PC-3 (cell line): ENCODE measurements around the gene HMCN2. TPM values are rescaled to one million over a fixed set of nuclear protein-coding genes. Genes with fewer than 3 reads are reported as not detected.

Experiments
- ATAC-seq: fragments of 200-7000 bp; cut with Tn5 transposase; 2 replicates; pipeline ENCODE4 v1.9.1; 2020; ENCODE audit warnings: mild to moderate bottlenecking, moderate library complexity
- BruUV-seq: library from RNA; stranded (reverse); fragments of 400-500 nt; replicated peaks from 2 replicates; lab custom pipeline; 2021; lab: Mats Ljungman, UMichigan
- CTCF ChIA-PET: fragments of 300-600 bp; sonication (Branson Sonifier 250); formaldehyde crosslinking; loops from one replicate; lab custom pipeline; 2022; ENCODE audit warnings: antibody characterized with exemption; lab: Charles Lee
- POLR2A ChIA-PET: fragments of 300-600 bp; sonication (Branson Sonifier 250); formaldehyde crosslinking; loops from one replicate; lab custom pipeline; 2022; ENCODE audit warnings: antibody characterized with exemption; ENCODE audit not compliant: unreplicated experiment; lab: Charles Lee
- DNase-seq: peaks from one replicate; pipeline ENCODE4 v3.0.0-alpha.2; 2015
- H2AFZ ChIP-seq: fragments of 300-600 bp; sonication (generic); 2 replicates; pipeline ENCODE4 v1.6.0; 2016; ENCODE audit warnings: antibody characterized with exemption, low read length
- H3F3A ChIP-seq: fragments of 300-600 bp; sonication (generic); one replicate; pipeline ENCODE4 v1.6.0; 2017; ENCODE audit warnings: antibody characterized with exemption, low read length, control low read depth, mild to moderate bottlenecking; ENCODE audit not compliant: unreplicated experiment
- H3K27ac ChIP-seq: fragments of 300-600 bp; sonication (generic); 2 replicates; pipeline ENCODE4 v1.5.1; 2016; ENCODE audit warnings: mild to moderate bottlenecking, low read length
- H3K27me3 ChIP-seq: fragments of 300-600 bp; sonication (generic); 2 replicates; pipeline ENCODE4 v1.6.1; 2016; ENCODE audit warnings: low read length, mixed read lengths
- H3K36me3 ChIP-seq: fragments of 300-600 bp; sonication (generic); 2 replicates; pipeline ENCODE4 v1.6.1; 2016; ENCODE audit warnings: low read depth, mixed run types, low read length, mixed read lengths
- H3K4me1 ChIP-seq: fragments of 300-600 bp; sonication (generic); 2 replicates; pipeline ENCODE4 v1.5.1; 2016; ENCODE audit warnings: low read length; ENCODE audit not compliant: insufficient read depth
- H3K4me2 ChIP-seq: fragments of 300-600 bp; sonication (generic); 2 replicates; pipeline ENCODE4 v1.6.0; 2016; ENCODE audit warnings: low read length
- H3K4me3 ChIP-seq: fragments of 300-600 bp; sonication (generic); 2 replicates; pipeline ENCODE4 v1.5.1; 2016; ENCODE audit warnings: mild to moderate bottlenecking, low read length, mixed read lengths
- H3K79me2 ChIP-seq: fragments of 300-600 bp; sonication (generic); 2 replicates; pipeline ENCODE4 v1.6.1; 2017; ENCODE audit warnings: low read length, mixed read lengths
- H3K9ac ChIP-seq: fragments of 300-600 bp; sonication (generic); 2 replicates; pipeline ENCODE4 v1.6.0; 2016; ENCODE audit warnings: mild to moderate bottlenecking, low read length
- H3K9me2 ChIP-seq: fragments of 300-600 bp; sonication (generic); replicated peaks from 2 replicates; pipeline ENCODE4 v1.6.1; 2016; ENCODE audit warnings: mixed run types, low read length, mixed read lengths
- H3K9me3 ChIP-seq: fragments of 300-600 bp; sonication (generic); 2 replicates; pipeline ENCODE4 v1.6.1; 2016; ENCODE audit warnings: low read length, mixed read lengths
- H4K20me1 ChIP-seq: fragments of 300-600 bp; sonication (generic); 2 replicates; pipeline ENCODE4 v1.6.1; 2016; ENCODE audit warnings: low read length, mixed read lengths
- CTCF ChIP-seq: fragments of 300-600 bp; sonication (generic); conservative IDR thresholded peaks from 2 replicates; pipeline ENCODE4 v1.5.1; 2017; ENCODE audit warnings: antibody characterized with exemption, low read depth, mild to moderate bottlenecking, low read length
- EZH2 ChIP-seq: fragments of 300-600 bp; sonication (generic); IDR thresholded peaks from one replicate; pipeline ENCODE4 v1.6.1; 2017; ENCODE audit warnings: antibody characterized with exemption, mild to moderate bottlenecking, low read length; ENCODE audit not compliant: unreplicated experiment
- EZH2phosphoT487 ChIP-seq: fragments of 300-600 bp; sonication (generic); IDR thresholded peaks from 2 replicates; pipeline ENCODE4 v1.6.1; 2018; ENCODE audit warnings: mild to moderate bottlenecking, antibody characterized with exemption, low read length, borderline replicate concordance
- intact Hi-C: fragments of 100-400 bp; cut with micrococcal nuclease; formaldehyde crosslinking; loops from 2 replicates; pipeline ENCODE4 v1.9.0; 2023
- total RNA-seq: library from RNA; depleted of rRNA; stranded (reverse); fragments of >200 nt; gene quantifications from 2 replicates; pipeline ENCODE4 v1.2.3, GENCODE V29; 2014

HMCN2 gene
- total RNA-seq, 1 experiment from 2014 or later, result 0.11 TPM

GRCh38 chr9:130319944-130320712, 54.6 kb downstream of the HMCN2 start:
- H4K20me1 ChIP-seq, result no peaks in the 10 kb centered on the region
- POLR2A ChIA-PET, result no interaction called here
- no peak overlapping the region for H3K4me3 ChIP-seq
- CTCF ChIA-PET, result no interaction called here
- no peaks in the 10 kb centered on the region for H3K9me3 ChIP-seq
- DNase-seq, result no peak
- no peaks in the 10 kb centered on the region for H3K4me1 ChIP-seq
- no peak overlapping the region for H3K4me2 ChIP-seq
- no peak for TF ChIP-seq CTCF
- peaks cover 32% of the 10 kb centered on the region for H3K27me3 ChIP-seq
- no peaks in the 10 kb centered on the region for H3K9me2 ChIP-seq
- H3K79me2 ChIP-seq, result no peaks in the 10 kb centered on the region
- BruUV-seq, result no TSS peak
- no peaks in the 10 kb centered on the region for H3F3A ChIP-seq
- intact Hi-C loops, result no loop called here
- H3K27ac ChIP-seq, result no peak overlapping the region
- H3K36me3 ChIP-seq, result no peaks in the 10 kb centered on the region
- H3K9ac ChIP-seq, result no peak overlapping the region
- ATAC-seq, result no peak
- no peak overlapping the region for H2AFZ ChIP-seq

- intact Hi-C loops, result no loop called here
- peak; percentile 37 for TF ChIP-seq CTCF
- no peak for TF ChIP-seq EZH2phosphoT487
Observed at GRCh38 chr9:130320723-130321481, 55.3 kb downstream of the HMCN2 start.

GRCh38 chr9:130321539-130321938, 56.0 kb downstream of the HMCN2 start:
- Histone ChIP-seq H3K27ac (no peak overlapping the region), H3K79me2 (no peaks in the 10 kb centered on the region), H3K4me1 (no peaks in the 10 kb centered on the region), H3K4me2 (no peak overlapping the region), H3K4me3 (no peak overlapping the region), H2AFZ (no peak overlapping the region), H3K9ac (no peak overlapping the region), H3K27me3 (peaks cover 32% of the 10 kb centered on the region), H3K9me3 (no peaks in the 10 kb centered on the region), H4K20me1 (no peaks in the 10 kb centered on the region), H3F3A (no peaks in the 10 kb centered on the region), H3K9me2 (no peaks in the 10 kb centered on the region), H3K36me3 (no peaks in the 10 kb centered on the region)
- no peak for DNase-seq
- CTCF ChIA-PET, result no interaction called here
- no peak for ATAC-seq
- TF ChIP-seq CTCF (no peak), EZH2 (no peak), EZH2phosphoT487 (no peak)
- POLR2A ChIA-PET, result no interaction called here
- intact Hi-C loops, result no loop called here
- no TSS peak for BruUV-seq

More at GRCh38 chr9:130320723-130321481, 55.3 kb downstream of the HMCN2 start:
- ATAC-seq, result peak; percentile 51
- no peak overlapping the region for H3K9ac ChIP-seq
- H3K4me3 ChIP-seq, result no peak overlapping the region
- no peaks in the 10 kb centered on the region for H3K9me2 ChIP-seq
- H3K4me1 ChIP-seq, result no peaks in the 10 kb centered on the region
- no peak overlapping the region for H2AFZ ChIP-seq
- CTCF ChIA-PET, result no interaction called here
- POLR2A ChIA-PET, result no interaction called here
- no peaks in the 10 kb centered on the region for H4K20me1 ChIP-seq
- no peaks in the 10 kb centered on the region for H3F3A ChIP-seq
- no peaks in the 10 kb centered on the region for H3K9me3 ChIP-seq
- peak; percentile 25 for DNase-seq
- H3K36me3 ChIP-seq, result no peaks in the 10 kb centered on the region
- H3K4me2 ChIP-seq, result no peak overlapping the region
- no peak overlapping the region for H3K27ac ChIP-seq
- no TSS peak for BruUV-seq
- H3K27me3 ChIP-seq, result peaks cover 32% of the 10 kb centered on the region
- H3K79me2 ChIP-seq, result no peaks in the 10 kb centered on the region
